Gastrocnemius medialis (tissue), 4 donors: ENCODE data around the gene HRH4.

Experiments used
- POLR2A ChIP-seq, 2 donors: fragments of 450-650 bp; IDR thresholded peaks; one replicate each; pipeline ENCODE4 v1.6.1; 2017; ENCODE audit warnings: antibody characterized with exemption in 2 of 2, mild to moderate bottlenecking in 2 of 2, moderate library complexity in 2 of 2
- TF ChIP-seq, protein P1 (sequence below), 5 experiments: fragments of 450-650 bp in 3 of 5; fragments of 200-600 bp in 2 of 5; sonication (generic) in 2 of 5; IDR thresholded peaks in 4 of 5; conservative IDR thresholded peaks in 1 of 5; 1 replicate in 4 of 5; 2 replicates in 1 of 5; pipeline ENCODE4 v1.5.1; 2016 to 2019; ENCODE audit warnings: antibody characterized with exemption in 5 of 5, mild to moderate bottlenecking in 3 of 5, moderate library complexity in 3 of 5

DNA sequence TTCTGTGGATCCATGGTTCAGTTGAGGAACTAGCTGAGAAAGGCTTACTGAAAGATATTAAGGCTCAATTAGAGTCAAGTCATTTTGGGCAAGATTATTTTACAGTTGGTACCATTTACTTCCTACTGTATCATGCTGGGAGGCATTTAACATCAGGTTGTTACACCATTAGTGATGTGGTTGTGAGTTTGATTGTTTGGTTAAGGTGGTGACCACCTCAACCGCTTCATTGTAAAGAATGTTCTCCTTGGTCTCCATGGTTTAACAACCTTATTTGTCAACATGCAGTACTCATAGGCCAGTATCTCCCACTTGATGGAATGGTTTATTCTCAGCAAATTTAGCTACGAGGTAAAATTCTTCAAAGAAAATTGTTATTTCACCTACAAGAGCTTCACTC, 34.1 kb downstream of the HRH4 start:
- TF ChIP-seq, protein P1, sequence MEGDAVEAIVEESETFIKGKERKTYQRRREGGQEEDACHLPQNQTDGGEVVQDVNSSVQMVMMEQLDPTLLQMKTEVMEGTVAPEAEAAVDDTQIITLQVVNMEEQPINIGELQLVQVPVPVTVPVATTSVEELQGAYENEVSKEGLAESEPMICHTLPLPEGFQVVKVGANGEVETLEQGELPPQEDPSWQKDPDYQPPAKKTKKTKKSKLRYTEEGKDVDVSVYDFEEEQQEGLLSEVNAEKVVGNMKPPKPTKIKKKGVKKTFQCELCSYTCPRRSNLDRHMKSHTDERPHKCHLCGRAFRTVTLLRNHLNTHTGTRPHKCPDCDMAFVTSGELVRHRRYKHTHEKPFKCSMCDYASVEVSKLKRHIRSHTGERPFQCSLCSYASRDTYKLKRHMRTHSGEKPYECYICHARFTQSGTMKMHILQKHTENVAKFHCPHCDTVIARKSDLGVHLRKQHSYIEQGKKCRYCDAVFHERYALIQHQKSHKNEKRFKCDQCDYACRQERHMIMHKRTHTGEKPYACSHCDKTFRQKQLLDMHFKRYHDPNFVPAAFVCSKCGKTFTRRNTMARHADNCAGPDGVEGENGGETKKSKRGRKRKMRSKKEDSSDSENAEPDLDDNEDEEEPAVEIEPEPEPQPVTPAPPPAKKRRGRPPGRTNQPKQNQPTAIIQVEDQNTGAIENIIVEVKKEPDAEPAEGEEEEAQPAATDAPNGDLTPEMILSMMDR (IDR thresholded peaks at IDR 0.05 in 4 of 5, conservative IDR thresholded peaks at IDR 0.05 in 1 of 5) = no peak
- no peak for TF ChIP-seq POLR2A (IDR thresholded peaks at IDR 0.05)
